HG02938 (cell line): ENCODE measurements around the gene LRMDA.

Source experiments
- ATAC-seq: cut with Tn5 transposase; IDR thresholded peaks from one replicate; pipeline ENCODE4 v1.9.1; 2021; ENCODE audit warnings: mild to moderate bottlenecking, moderate library complexity; ENCODE audit not compliant: unreplicated experiment

The LRMDA gene

GRCh38 chr10:76169246-76169645 is 737.8 kb downstream of the LRMDA start:
- no peak for ATAC-seq

- ATAC-seq: no peak
These were observed 740.6 kb downstream of the LRMDA start for GRCh38 chr10:76172020-76172419.

- ATAC-seq: no peak
These were observed 744.2 kb downstream of the LRMDA start for GRCh38 chr10:76175533-76176165.

GRCh38 chr10:76176166-76176550 is 744.7 kb downstream of the LRMDA start:
- ATAC-seq: no peak

- no peak for ATAC-seq
These were observed 746.5 kb downstream of the LRMDA start for GRCh38 chr10:76177936-76178335.

- no peak for ATAC-seq
These were observed 747.3 kb downstream of the LRMDA start for GRCh38 chr10:76178532-76179292.

GRCh38 chr10:76179806-76180205 is 748.4 kb downstream of the LRMDA start:
- ATAC-seq: no peak

GRCh38 chr10:76184647-76185046 is 753.2 kb downstream of the LRMDA start:
- ATAC-seq: no peak

GRCh38 chr10:76185471-76186301 is 754.3 kb downstream of the LRMDA start:
- no peak for ATAC-seq

- ATAC-seq: no peak
These were observed 756.8 kb downstream of the LRMDA start for GRCh38 chr10:76188216-76188615.

GRCh38 chr10:76190634-76191270 is 759.3 kb downstream of the LRMDA start:
- no peak for ATAC-seq

GRCh38 chr10:76191336-76191735 is 759.9 kb downstream of the LRMDA start:
- no peak for ATAC-seq

GRCh38 chr10:76192151-76192550 is 760.7 kb downstream of the LRMDA start:
- no peak for ATAC-seq

GRCh38 chr10:76192694-76193320 is 761.4 kb downstream of the LRMDA start:
- ATAC-seq: no peak

- ATAC-seq: no peak
These were observed 764.4 kb downstream of the LRMDA start for GRCh38 chr10:76195654-76196390.

- no peak for ATAC-seq
These were observed 765.9 kb downstream of the LRMDA start for GRCh38 chr10:76197293-76197692.

GRCh38 chr10:76198287-76199035 is 767.0 kb downstream of the LRMDA start:
- ATAC-seq: no peak

- no peak for ATAC-seq
These were observed 770.5 kb downstream of the LRMDA start for GRCh38 chr10:76201962-76202361.

GRCh38 chr10:76202777-76203176 is 771.4 kb downstream of the LRMDA start:
- ATAC-seq: no peak
